Cardiac muscle cell (in vitro differentiated cells and primary cell): ENCODE measurements around the gene DAZAP1. TPM values are rescaled to one million over a fixed set of nuclear protein-coding genes. Genes with fewer than 3 reads are reported as not detected.

Experiments used
- DNase-seq, 2 donors: peaks; one replicate each; pipeline versions ENCODE4 v3.0.0 to v3.0.0-alpha.2; 2010 to 2017; ENCODE audit warnings: low read depth in 1 of 2, low spot score in 1 of 2
- H3K27ac ChIP-seq: fragments of 200-600 bp; sonication (generic); 2 replicates; pipeline ENCODE4 v1.5.1; 2016
- H3K27me3 ChIP-seq: fragments of 200-600 bp; sonication (generic); 2 replicates; pipeline ENCODE4 v1.6.0; 2016; ENCODE audit warnings: control low read depth
- H3K36me3 ChIP-seq: fragments of 200-600 bp; sonication (generic); 2 replicates; pipeline ENCODE4 v1.5.1; 2016; ENCODE audit warnings: control low read depth
- H3K4me1 ChIP-seq: fragments of 200-600 bp; sonication (generic); 2 replicates; pipeline ENCODE4 v1.8.1; 2017; ENCODE audit warnings: low read depth, mild to moderate bottlenecking, mixed run types
- H3K4me3 ChIP-seq: fragments of 200-600 bp; sonication (generic); 2 replicates; pipeline ENCODE4 v1.5.1; 2016; ENCODE audit warnings: mild to moderate bottlenecking
- H3K9me3 ChIP-seq: fragments of 200-600 bp; sonication (generic); 2 replicates; pipeline ENCODE4 v1.5.1; 2017; ENCODE audit warnings: low read depth, mild to moderate bottlenecking, control low read depth
- polyA plus RNA-seq: library from polyadenylated mRNA; unstranded; fragments of >200 nt; fragmentation: Nextera tagmentation; extraction: Ambion mirVana; gene quantifications from 2 replicates; pipeline ENCODE4 v1.2.1, GENCODE V29; 2016
- total RNA-seq: library from RNA; depleted of rRNA; stranded (reverse); fragments of >200 nt; gene quantifications from 2 replicates; pipeline ENCODE4 v1.2.3, GENCODE V29; 2016
- TF ChIP-seq, protein P1 (sequence below): IDR thresholded peaks from 2 replicates; pipeline ENCODE4 v1.5.1; 2012; ENCODE audit warnings: low read depth, mild to moderate bottlenecking, low read length

Gene DAZAP1
- total and polyA plus RNA-seq, 2 experiments from 2014 or later, result 43.0 to 112 TPM

DNA sequence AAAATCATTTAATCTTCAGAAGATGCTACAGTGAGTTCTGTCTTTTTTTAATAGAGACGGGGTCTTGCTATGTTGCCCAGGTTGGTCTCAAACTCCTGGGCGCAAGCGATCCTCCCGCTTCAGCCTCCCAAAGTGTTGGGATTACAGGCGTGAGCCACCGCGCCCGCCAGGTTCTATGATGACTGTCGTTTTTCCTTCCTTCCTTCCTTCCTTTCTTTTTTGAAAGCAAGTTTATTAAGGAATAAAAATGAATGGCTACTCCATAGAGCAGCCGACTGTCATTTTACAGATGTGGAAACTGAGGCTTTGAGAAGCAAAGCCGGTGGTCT, 5.5 kb upstream of the DAZAP1 start:
- no peaks in the 10 kb centered on the region for H3K27me3 ChIP-seq
- no peaks in the 10 kb centered on the region for H3K9me3 ChIP-seq
- peaks cover 2% of the 10 kb centered on the region for H3K36me3 ChIP-seq
- H3K4me3 ChIP-seq, result peak overlapping the region; percentile 86
- TF ChIP-seq, protein P1, sequence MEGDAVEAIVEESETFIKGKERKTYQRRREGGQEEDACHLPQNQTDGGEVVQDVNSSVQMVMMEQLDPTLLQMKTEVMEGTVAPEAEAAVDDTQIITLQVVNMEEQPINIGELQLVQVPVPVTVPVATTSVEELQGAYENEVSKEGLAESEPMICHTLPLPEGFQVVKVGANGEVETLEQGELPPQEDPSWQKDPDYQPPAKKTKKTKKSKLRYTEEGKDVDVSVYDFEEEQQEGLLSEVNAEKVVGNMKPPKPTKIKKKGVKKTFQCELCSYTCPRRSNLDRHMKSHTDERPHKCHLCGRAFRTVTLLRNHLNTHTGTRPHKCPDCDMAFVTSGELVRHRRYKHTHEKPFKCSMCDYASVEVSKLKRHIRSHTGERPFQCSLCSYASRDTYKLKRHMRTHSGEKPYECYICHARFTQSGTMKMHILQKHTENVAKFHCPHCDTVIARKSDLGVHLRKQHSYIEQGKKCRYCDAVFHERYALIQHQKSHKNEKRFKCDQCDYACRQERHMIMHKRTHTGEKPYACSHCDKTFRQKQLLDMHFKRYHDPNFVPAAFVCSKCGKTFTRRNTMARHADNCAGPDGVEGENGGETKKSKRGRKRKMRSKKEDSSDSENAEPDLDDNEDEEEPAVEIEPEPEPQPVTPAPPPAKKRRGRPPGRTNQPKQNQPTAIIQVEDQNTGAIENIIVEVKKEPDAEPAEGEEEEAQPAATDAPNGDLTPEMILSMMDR, result no peak
- DNase-seq, result no peak
- H3K4me1 ChIP-seq, result peaks cover 5% of the 10 kb centered on the region
- no peak overlapping the region for H3K27ac ChIP-seq

DNA sequence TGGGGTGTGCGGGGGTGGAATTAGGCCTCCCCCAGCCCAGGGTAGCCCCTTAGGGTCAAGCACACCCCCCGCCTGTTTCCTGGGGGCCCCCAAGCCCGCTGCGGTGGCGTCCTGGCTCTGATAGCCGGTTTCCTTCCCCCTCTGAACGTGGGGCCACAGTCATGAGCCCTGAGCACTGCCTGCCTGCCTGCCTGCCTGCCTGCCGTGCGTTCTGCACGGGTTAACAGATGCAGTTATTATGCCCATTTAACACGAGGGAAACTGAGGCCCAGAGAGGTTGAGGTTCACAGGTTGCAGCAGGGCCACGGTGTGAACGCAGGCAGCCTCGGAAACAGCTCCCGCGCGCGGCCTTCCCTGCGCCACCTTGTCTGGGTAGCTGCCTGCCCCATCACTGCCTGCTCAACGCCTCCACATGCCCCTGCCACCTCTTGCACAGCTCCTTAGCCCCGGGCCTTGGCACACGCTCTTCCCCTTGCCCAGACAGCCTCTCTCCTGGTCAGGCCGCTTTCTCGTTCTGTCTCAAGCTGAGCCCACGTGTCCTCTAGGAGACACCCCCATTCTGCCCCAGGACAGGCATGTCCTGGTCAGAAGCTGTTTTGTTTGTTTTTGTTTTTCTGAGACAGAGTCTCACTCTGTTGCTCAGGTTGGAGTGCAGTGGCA, 4.8 kb upstream of the DAZAP1 start:
- Histone ChIP-seq H3K36me3 (peaks cover 2% of the 10 kb centered on the region), H3K27me3 (no peaks in the 10 kb centered on the region), H3K27ac (no peak overlapping the region), H3K4me3 (no peak overlapping the region), H3K9me3 (no peaks in the 10 kb centered on the region), H3K4me1 (peaks cover 5% of the 10 kb centered on the region)
- DNase-seq, result no peak
- TF ChIP-seq, protein P1, result no peak

DNA sequence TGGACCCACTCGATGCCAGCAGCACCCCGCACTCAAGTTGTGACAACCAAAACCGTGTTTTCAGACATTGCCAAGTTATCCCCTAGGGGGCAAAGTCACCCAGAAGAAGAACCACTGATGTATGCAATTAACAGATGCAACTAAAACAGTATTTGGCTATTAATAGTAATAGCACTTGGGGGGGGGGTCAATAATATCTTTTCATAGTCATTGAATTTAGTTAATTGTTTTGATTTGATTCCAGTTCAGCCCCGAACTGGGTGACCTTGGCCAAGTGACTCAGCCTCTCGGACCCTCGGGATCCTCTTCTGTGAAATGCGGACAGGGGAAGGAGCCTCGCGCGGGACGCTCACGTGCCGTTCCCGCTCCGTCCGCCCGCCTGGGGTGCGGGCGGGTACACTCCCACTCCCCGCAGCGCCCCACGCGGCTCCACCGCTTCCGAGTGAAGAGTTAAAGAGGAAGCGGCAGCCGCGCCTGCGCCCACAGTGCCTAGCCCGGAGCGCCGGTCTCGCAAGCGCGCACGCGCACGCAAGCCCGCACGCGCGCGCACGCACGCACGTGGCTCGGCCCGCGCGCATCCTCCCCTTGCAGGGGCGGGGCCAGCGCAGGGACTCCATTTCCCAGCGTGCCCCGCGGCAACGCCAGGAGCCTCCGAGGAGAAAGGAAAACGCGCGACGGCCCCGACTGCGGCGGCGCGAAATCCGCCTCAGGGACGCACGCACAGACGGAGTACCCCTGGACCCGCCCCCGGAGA, 435 bp upstream of the DAZAP1 start:
- H3K36me3 ChIP-seq, result no peaks in the 10 kb centered on the region
- TF ChIP-seq, protein P1, result peak; percentile 38
- DNase-seq, result peak; percentile 99
- H3K4me1 ChIP-seq, result peaks cover 13% of the 10 kb centered on the region
- no peaks in the 10 kb centered on the region for H3K9me3 ChIP-seq
- H3K27ac ChIP-seq, result peak overlapping the region; percentile 33
- peak overlapping the region; percentile 39 for H3K4me3 ChIP-seq
- H3K27me3 ChIP-seq, result no peaks in the 10 kb centered on the region

DNA sequence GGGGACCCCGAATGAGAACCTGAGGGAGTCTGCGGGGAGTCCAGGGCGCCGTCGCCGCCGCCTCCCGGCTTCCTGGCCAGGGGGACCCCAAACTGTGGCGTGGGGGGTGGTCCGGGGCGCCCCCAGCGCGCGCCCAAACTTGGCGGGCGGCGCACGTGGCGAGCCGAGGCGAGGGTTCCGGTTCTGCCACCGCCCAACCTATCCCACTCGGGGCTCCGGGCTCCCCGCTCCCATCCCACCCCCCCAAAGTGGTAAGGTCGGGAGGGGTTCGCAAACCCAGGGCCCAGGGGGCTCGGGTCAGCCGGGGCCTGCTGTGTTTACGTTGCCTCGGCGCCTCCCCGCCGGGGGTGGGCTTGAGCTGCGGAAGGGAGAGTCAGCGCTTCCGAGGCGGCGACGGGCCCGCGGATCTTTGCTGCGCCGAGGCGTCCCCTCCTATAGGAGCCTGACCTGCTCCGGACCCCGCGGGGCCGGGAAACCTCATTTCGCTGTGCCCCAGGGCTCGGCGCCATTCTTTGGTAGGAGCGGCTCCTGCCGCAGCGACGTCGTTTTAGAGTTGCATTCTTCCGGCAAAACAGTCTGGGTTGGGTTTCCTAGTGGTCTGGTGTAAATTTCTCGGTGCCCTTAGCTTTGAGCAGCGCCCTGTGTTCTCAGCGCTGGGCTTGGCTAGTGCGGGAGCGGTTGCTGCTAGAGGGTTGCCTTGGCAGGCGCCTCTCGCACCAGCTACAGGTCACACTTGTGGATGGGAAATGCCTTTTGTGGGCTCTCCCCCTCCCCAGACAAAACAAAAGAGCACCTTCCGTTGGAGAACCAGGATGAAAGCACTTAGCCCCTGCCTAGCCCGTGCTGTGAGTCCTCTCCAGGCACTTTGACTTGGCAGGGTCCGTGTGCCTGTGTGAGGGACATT, 1.2 kb downstream of the DAZAP1 start:
- Histone ChIP-seq H3K4me3 (peak overlapping the region; percentile 81), H3K27me3 (no peaks in the 10 kb centered on the region), H3K4me1 (peaks cover 13% of the 10 kb centered on the region), H3K27ac (peak overlapping the region; percentile 94), H3K9me3 (no peaks in the 10 kb centered on the region), H3K36me3 (no peaks in the 10 kb centered on the region)
- TF ChIP-seq, protein P1, result no peak
- peak; percentile 62 to 70 for DNase-seq

DNA sequence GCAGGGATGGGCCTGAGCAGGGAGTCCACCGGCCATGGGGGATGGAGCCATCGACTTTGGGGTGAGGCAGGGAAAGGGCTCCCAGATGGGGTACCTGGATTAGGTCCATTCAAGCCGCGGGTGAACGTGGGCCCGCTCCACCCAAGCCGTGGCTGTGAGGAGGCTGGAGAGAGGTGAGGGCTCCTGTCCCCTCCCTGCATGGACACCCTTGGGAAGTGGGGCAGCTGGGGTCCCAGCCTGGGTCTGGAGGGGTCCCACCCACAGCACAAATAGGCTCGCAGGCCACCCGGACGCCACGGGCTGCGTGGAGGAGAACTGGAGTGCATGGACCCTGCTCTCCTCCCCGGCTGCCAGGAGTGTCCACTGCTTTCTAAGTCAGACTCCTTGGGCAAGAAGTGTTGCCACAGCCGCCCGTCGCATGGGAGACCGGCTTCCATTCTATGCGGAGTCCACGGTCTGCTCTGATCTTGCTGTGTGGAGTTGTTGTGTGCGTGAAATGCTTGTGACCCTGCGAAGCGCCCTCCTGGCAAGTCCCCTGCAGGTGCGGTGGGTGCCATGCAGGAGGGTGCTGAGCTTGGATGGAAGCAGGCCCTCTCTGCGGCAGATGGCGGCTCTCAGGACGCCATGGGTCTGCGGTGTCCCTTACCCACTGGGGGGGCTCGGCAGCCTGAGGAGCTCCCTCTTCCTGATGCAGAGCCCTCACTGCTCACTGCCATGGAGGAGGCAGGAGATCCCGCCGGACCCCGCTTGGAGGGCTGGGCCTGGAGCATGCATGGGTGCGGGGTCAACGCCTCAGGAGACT, 2.0 kb downstream of the DAZAP1 start:
- Histone ChIP-seq H3K9me3 (no peaks in the 10 kb centered on the region), H3K4me1 (peaks cover 13% of the 10 kb centered on the region), H3K27me3 (no peaks in the 10 kb centered on the region), H3K36me3 (no peaks in the 10 kb centered on the region), H3K27ac (peak overlapping the region; percentile 94), H3K4me3 (peak overlapping the region; percentile 81)
- TF ChIP-seq, protein P1, result no peak
- no peak for DNase-seq
